ENCODE measurements around the gene GNG13. TPM values are rescaled to one million over a fixed set of nuclear protein-coding genes. Genes with fewer than 3 reads are reported as not detected.
A peak's percentile ranks its signal among the peaks of the same experiment; 100 is the strongest.

GNG13 gene
- total and polyA plus RNA-seq, 9 of the 15 experiments (the other 6 are each of a cell fraction or from before 2014, with no cell fraction given), result not detected

DNA sequence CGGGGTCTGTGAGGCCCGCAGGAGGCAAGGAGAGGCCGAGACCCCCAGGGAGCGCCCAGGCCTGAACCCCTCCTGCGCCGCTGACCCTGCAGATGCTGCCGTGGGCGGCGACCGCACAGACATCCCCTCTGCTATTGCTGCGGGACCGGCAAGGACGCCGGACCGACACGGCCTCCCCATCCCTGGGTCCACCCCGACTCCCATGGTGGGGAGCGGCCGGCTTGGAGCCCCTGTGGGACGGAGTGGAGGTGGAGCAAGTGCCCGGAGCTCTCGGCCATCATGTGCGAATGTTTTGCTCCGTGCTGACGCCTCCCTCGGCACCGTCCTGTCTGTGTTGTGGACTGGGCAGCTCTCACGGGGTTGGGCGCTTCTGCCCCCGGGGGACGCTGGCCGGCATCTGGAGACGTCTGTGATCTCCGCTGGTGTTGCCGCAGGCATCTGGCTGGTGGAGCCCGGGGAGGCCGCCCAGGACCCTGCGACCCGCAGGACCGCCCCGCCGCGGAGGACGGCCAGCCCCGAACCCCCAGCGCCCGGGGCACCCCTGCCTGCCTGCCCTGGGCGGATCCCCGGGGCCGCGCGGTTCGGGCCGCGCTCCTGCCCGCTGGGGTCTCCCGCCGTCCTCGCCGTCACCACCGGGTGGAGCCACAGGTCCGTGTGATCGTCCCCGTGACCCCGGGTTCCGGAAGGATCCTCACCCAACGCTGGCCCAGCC lies 12.8 kb upstream of the GNG13 start (continued):
- TF ChIP-seq, protein P1, sequence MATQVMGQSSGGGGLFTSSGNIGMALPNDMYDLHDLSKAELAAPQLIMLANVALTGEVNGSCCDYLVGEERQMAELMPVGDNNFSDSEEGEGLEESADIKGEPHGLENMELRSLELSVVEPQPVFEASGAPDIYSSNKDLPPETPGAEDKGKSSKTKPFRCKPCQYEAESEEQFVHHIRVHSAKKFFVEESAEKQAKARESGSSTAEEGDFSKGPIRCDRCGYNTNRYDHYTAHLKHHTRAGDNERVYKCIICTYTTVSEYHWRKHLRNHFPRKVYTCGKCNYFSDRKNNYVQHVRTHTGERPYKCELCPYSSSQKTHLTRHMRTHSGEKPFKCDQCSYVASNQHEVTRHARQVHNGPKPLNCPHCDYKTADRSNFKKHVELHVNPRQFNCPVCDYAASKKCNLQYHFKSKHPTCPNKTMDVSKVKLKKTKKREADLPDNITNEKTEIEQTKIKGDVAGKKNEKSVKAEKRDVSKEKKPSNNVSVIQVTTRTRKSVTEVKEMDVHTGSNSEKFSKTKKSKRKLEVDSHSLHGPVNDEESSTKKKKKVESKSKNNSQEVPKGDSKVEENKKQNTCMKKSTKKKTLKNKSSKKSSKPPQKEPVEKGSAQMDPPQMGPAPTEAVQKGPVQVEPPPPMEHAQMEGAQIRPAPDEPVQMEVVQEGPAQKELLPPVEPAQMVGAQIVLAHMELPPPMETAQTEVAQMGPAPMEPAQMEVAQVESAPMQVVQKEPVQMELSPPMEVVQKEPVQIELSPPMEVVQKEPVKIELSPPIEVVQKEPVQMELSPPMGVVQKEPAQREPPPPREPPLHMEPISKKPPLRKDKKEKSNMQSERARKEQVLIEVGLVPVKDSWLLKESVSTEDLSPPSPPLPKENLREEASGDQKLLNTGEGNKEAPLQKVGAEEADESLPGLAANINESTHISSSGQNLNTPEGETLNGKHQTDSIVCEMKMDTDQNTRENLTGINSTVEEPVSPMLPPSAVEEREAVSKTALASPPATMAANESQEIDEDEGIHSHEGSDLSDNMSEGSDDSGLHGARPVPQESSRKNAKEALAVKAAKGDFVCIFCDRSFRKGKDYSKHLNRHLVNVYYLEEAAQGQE (IDR thresholded peaks at IDR 0.05; ENCODE audit: borderline replicate concordance), result peak; percentile 83
- TF ChIP-seq, protein P1 (CRISPR knock-in tag; IDR thresholded peaks at IDR 0.05; ENCODE audit: low read depth), result no peak
- TF ChIP-seq ESRRA (IDR thresholded peaks at IDR 0.05; ENCODE audit: borderline replicate concordance, low read depth) (peak; percentile 22; the same call in 1 of the 2 replicates), POU5F1 (IDR thresholded peaks at IDR 0.05; ENCODE audit: borderline replicate concordance, low read depth, low read length, partially characterized antibody) (no peak), YBX1 (IDR thresholded peaks at IDR 0.05) (no peak), HOXB6 (CRISPR knock-in tag; IDR thresholded peaks at IDR 0.05; ENCODE audit: borderline replicate concordance) (no peak), TRIM28 (IDR thresholded peaks at IDR 0.05) (no peak), ZSCAN29 (IDR thresholded peaks at IDR 0.05) (no peak), ARHGAP35 (IDR thresholded peaks at IDR 0.05; ENCODE audit: partially characterized antibody) (no peak), HLTF (IDR thresholded peaks at IDR 0.05) (no peak), ARID2 (IDR thresholded peaks at IDR 0.05) (0 out of 2 replicates have a peak, but pooled peaks have one; percentile 37)
- TF ChIP-seq, protein P2, sequence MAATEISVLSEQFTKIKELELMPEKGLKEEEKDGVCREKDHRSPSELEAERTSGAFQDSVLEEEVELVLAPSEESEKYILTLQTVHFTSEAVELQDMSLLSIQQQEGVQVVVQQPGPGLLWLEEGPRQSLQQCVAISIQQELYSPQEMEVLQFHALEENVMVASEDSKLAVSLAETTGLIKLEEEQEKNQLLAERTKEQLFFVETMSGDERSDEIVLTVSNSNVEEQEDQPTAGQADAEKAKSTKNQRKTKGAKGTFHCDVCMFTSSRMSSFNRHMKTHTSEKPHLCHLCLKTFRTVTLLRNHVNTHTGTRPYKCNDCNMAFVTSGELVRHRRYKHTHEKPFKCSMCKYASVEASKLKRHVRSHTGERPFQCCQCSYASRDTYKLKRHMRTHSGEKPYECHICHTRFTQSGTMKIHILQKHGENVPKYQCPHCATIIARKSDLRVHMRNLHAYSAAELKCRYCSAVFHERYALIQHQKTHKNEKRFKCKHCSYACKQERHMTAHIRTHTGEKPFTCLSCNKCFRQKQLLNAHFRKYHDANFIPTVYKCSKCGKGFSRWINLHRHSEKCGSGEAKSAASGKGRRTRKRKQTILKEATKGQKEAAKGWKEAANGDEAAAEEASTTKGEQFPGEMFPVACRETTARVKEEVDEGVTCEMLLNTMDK (IDR thresholded peaks at IDR 0.05; ENCODE audit: borderline replicate concordance, insufficient read depth, low read depth, low read length, poor library complexity, severe bottlenecking), result peak; percentile 24
- TF ChIP-seq, protein P3, sequence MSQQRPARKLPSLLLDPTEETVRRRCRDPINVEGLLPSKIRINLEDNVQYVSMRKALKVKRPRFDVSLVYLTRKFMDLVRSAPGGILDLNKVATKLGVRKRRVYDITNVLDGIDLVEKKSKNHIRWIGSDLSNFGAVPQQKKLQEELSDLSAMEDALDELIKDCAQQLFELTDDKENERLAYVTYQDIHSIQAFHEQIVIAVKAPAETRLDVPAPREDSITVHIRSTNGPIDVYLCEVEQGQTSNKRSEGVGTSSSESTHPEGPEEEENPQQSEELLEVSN (IDR thresholded peaks at IDR 0.05; ENCODE audit: borderline replicate concordance in 1 of 2, extremely low read depth in 1 of 2, insufficient read depth in 1 of 2, insufficient read length in 1 of 2, low read depth in 1 of 2, low read length in 1 of 2, poor library complexity in 1 of 2, severe bottlenecking in 1 of 2), result no peak

Measured in K562 (cell line).